Spleen (tissue), 11 donors: ENCODE data around the gene BACE1-AS. TPM values are rescaled to one million over a fixed set of nuclear protein-coding genes. Genes with fewer than 3 reads are reported as not detected.

Source experiments
- DNase-seq: peaks from one replicate; pipeline ENCODE4 v3.0.0-alpha.2; 2020
- H3K27ac ChIP-seq, 8 donors: fragments of 200-600 bp; sonication (generic) in 7 of 8; 1 replicate in 4 of 8; 2 replicates in 4 of 8; pipeline versions ENCODE4 v1.5.0 to v1.8.0; 2016 to 2021; ENCODE audit warnings: inconsistent platforms in 4 of 8, mild to moderate bottlenecking in 4 of 8, moderate library complexity in 1 of 8
- H3K27me3 ChIP-seq, 7 donors: fragments of 200-600 bp; sonication (generic) in 6 of 7; replicated peaks in 1 of 7; 1 replicate in 4 of 7; 2 replicates in 3 of 7; pipeline versions ENCODE4 v1.5.0 to v1.8.0; 2016 to 2021; ENCODE audit warnings: inconsistent platforms in 3 of 7, mild to moderate bottlenecking in 1 of 7
- H3K36me3 ChIP-seq, 6 donors: fragments of 200-600 bp; sonication (generic) in 5 of 6; 1 replicate in 4 of 6; 2 replicates in 2 of 6; pipeline versions ENCODE4 v1.5.0 to v1.8.0; 2016 to 2021; ENCODE audit warnings: inconsistent platforms in 2 of 6
- H3K4me1 ChIP-seq, 6 donors: fragments of 200-600 bp; sonication (generic) in 5 of 6; 1 replicate in 3 of 6; 2 replicates in 3 of 6; pipeline versions ENCODE4 v1.5.0 to v1.8.0; 2016 to 2021; ENCODE audit warnings: inconsistent platforms in 3 of 6
- H3K4me3 ChIP-seq, 8 donors: fragments of 200-600 bp; sonication (generic) in 7 of 8; 1 replicate in 4 of 8; 2 replicates in 4 of 8; pipeline versions ENCODE4 v1.5.0 to v1.8.0; 2016 to 2021; ENCODE audit warnings: inconsistent platforms in 4 of 8, mild to moderate bottlenecking in 4 of 8, moderate library complexity in 2 of 8
- H3K9me3 ChIP-seq, 8 donors: fragments of 200-600 bp; sonication (generic) in 7 of 8; 1 replicate in 4 of 8; 2 replicates in 4 of 8; pipeline versions ENCODE4 v1.5.0 to v1.8.0; 2016 to 2021; ENCODE audit warnings: inconsistent platforms in 4 of 8
- POLR2A ChIP-seq, 3 donors: fragments of 450-650 bp; IDR thresholded peaks; one replicate each; pipeline ENCODE4 v1.5.1; 2017; ENCODE audit warnings: antibody characterized with exemption in 3 of 3, mild to moderate bottlenecking in 1 of 3
- POLR2AphosphoS5 ChIP-seq, 3 donors: sonication (generic); formaldehyde crosslinking; IDR thresholded peaks; one replicate each; pipeline ENCODE4 v1.5.1; 2017; ENCODE audit warnings: antibody characterized with exemption in 3 of 3
- WGBS, 5 donors: extraction: QIAGEN DNeasy Blood & Tissue Kit in 3 of 5; methylation state at CpG; one replicate each; pipeline versions ENCODE4 v1.1.5 to v1.1.7; 2013 to 2018; 5-methylcytosine and 5-hydroxymethylcytosine counted together
- intact Hi-C: fragments of 100-400 bp; cut with DNase I; formaldehyde crosslinking; loops from one replicate; pipeline ENCODE4 v1.15.0; 2023; ENCODE audit warnings: low total_unique reads
- polyA plus RNA-seq, 3 donors: library from polyadenylated mRNA; stranded (reverse); fragments of 200-250 nt; gene quantifications; one replicate each; pipeline ENCODE4 v1.2.1, GENCODE V29; 2013
- total RNA-seq, 7 donors: library from RNA; depleted of rRNA in 3 of 7; stranded (reverse); fragments of >200 nt in 3 of 7; fragmentation: NEBNext Ultra II Directional in 4 of 7; extraction: Animal tissue kit (Norgen Biotek cat#: 25700) in 4 of 7; gene quantifications; one replicate each; pipeline versions ENCODE4 v1.1.0 to v1.2.1, GENCODE V29; 2016 to 2021
- TF ChIP-seq, protein P1 (sequence below), 11 experiments: fragments of 200-600 bp in 7 of 11; fragments of 450-650 bp in 4 of 11; sonication (generic) in 4 of 11; IDR thresholded peaks in 8 of 11; conservative IDR thresholded peaks in 3 of 11; 1 replicate in 7 of 11; 2 replicates in 4 of 11; pipeline versions ENCODE4 v1.4.0 to v1.8.0; 2016 to 2021; ENCODE audit warnings: antibody characterized with exemption in 11 of 11, inconsistent platforms in 4 of 11, mild to moderate bottlenecking in 1 of 11
- donor health status: healthy with polysubstance abuse.
- donor health status: DM: no; HTN: no; CAD: no; lungs with moderate emphysema.
- donor health status: DM: no; HTN: no; CAD: no.
- donor health status: Bipolar disorder and iron deficiency.
- donor health status: healthy.
- donor health status: DM: no; HTN: no; CAD: no.
- donor health status: DM: yes; HTN: yes; CAD: no.

Gene BACE1-AS
- total and polyA plus RNA-seq, 10 donors = 3.9 to 12.1 (median 8.8) TPM

DNA sequence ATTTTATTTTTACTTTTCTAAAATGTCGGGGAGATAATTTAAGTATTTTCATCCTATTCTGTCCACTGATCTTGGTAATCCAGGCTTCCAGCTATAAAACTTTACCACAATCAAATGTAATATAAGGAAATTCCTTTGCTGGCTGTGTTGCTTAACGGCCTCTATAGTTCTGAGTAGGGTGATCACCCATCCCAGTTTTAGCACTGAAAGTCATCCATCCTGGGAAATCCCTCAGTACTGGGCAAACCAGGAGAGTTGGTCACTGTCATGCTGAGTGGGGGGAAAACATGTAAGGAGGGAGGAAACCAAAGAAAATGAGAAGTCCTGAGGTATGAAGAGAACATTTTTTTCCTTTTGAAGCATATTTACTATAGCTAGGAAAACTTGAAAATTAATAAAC lies 12.8 kb upstream of the BACE1-AS start:
- Histone ChIP-seq H3K27me3 (no peaks in the 10 kb centered on the region), H3K4me3 (no peak overlapping the region), H3K27ac (no peak overlapping the region), H3K4me1 (peaks cover 0 to 3% (median 0%) of the 10 kb centered on the region in 6 donors), H3K36me3 (peaks cover 0 to 75% (median 31%) of the 10 kb centered on the region in 6 donors), H3K9me3 (no peaks in the 10 kb centered on the region)
- intact Hi-C loops = no loop called here
- TF ChIP-seq, protein P1, sequence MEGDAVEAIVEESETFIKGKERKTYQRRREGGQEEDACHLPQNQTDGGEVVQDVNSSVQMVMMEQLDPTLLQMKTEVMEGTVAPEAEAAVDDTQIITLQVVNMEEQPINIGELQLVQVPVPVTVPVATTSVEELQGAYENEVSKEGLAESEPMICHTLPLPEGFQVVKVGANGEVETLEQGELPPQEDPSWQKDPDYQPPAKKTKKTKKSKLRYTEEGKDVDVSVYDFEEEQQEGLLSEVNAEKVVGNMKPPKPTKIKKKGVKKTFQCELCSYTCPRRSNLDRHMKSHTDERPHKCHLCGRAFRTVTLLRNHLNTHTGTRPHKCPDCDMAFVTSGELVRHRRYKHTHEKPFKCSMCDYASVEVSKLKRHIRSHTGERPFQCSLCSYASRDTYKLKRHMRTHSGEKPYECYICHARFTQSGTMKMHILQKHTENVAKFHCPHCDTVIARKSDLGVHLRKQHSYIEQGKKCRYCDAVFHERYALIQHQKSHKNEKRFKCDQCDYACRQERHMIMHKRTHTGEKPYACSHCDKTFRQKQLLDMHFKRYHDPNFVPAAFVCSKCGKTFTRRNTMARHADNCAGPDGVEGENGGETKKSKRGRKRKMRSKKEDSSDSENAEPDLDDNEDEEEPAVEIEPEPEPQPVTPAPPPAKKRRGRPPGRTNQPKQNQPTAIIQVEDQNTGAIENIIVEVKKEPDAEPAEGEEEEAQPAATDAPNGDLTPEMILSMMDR (IDR thresholded peaks at IDR 0.05 in 8 of 11, conservative IDR thresholded peaks at IDR 0.05 in 3 of 11) = no peak
- TF ChIP-seq POLR2A (IDR thresholded peaks at IDR 0.05) (no peak), POLR2AphosphoS5 (IDR thresholded peaks at IDR 0.05) (no peak)
- 82 to 94% (median 85%) methylated on average over 2 of the region's 2 CpGs for WGBS, 5 donors
- no peak for DNase-seq

DNA sequence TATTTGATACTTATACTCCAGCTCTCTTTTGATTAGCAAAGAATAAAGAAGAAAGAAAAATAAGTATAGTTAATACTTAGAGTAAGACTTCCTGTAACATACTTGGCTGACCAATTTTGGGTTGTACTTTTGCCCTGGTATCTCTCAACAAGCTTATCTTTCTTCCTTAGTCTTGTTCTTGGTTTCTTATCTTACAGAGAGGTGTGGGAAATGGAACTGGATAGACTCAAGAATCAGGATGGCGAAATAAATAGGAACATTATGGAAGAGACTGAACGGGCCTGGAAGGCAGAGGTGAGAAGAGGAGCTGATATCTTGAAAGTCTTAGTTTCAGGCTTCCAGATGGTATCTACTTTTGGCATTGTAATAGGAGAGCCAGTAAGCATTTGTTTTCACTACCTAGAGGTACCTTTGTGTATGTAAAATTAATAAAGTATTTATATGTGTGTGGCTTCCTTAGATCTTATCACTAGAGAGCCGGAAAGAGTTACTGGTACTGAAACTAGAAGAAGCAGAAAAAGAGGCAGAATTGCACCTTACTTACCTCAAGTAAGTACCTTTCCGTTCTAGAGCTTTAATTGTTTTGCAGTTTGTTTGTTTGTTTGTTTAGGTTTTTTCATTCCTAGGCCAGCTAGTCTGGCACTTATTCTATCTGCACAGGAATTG lies 11.3 kb upstream of the BACE1-AS start:
- no peak for TF ChIP-seq POLR2A (IDR thresholded peaks at IDR 0.05)
- TF ChIP-seq POLR2AphosphoS5 (IDR thresholded peaks at IDR 0.05) = no peak
- TF ChIP-seq, protein P1 (IDR thresholded peaks at IDR 0.05 in 8 of 11, conservative IDR thresholded peaks at IDR 0.05 in 3 of 11) = no peak
- Histone ChIP-seq H3K27me3 (no peaks in the 10 kb centered on the region), H3K36me3 (peaks cover 0 to 80% (median 45%) of the 10 kb centered on the region in 6 donors), H3K9me3 (no peaks in the 10 kb centered on the region), H3K4me1 (peaks cover 0 to 3% (median 0%) of the 10 kb centered on the region in 6 donors), H3K4me3 (peak overlapping the region in 1 of 8 donors; percentile 8), H3K27ac (peak overlapping the region in 5 of 8 donors; percentile 5 to 66 (median 45))
- intact Hi-C loops = no loop called here
- no peak for DNase-seq
- 74 to 80% (median 78%) methylated on average over 4 of the region's 4 CpGs for WGBS, 5 donors

DNA sequence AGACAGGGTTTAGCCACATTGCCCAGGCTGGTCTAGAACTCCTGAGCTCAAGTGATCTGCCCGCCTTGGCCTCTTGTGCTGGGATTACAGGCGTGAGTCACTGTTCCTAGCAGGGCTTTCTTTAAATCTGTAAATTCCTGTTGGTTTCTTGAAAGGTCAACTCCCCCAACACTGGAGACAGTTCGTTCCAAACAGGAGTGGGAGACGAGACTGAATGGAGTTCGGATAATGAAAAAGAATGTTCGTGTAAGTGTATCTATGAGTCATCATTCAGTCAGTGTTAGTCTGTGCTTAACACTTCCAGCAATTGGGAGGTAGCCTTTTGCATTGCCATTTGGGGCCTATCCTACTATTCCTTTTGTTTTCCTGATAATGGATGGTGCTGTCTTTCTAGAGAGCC lies 10.0 kb upstream of the BACE1-AS start:
- peaks cover 0 to 81% (median 57%) of the 10 kb centered on the region in 6 donors for H3K36me3 ChIP-seq
- 86 to 97% (median 90%) methylated on average over 6 of the region's 6 CpGs for WGBS, 5 donors

DNA sequence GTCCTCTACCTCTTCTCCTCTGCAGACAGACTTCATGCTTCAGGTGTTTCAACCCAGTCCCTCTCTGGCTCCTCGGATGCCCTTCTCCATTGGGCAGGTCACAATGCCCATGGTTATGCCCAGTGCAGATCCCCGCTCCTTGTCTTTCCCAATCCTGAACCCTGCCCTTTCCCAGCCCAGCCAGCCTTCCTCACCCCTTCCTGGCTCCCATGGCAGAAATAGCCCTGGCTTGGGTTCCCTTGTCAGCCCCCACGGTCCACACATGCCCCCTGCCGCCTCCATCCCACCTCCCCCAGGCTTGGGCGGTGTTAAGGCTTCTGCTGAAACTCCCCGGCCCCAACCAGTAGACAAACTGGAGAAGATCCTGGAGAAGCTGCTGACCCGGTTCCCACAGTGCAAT lies 9.3 kb upstream of the BACE1-AS start:
- 95 to 97% (median 96%) methylated on average over 7 of the region's 7 CpGs for WGBS, 5 donors
- intact Hi-C loops = no loop called here
- H3K36me3 ChIP-seq = peaks cover 0 to 81% (median 61%) of the 10 kb centered on the region in 6 donors
- H3K27me3 ChIP-seq = no peaks in the 10 kb centered on the region
- no peaks in the 10 kb centered on the region for H3K9me3 ChIP-seq
- no peak for TF ChIP-seq POLR2A (IDR thresholded peaks at IDR 0.05)
- TF ChIP-seq, protein P1 (IDR thresholded peaks at IDR 0.05 in 8 of 11, conservative IDR thresholded peaks at IDR 0.05 in 3 of 11) = no peak
- TF ChIP-seq POLR2AphosphoS5 (IDR thresholded peaks at IDR 0.05) = no peak
- H3K27ac ChIP-seq = no peak overlapping the region
- no peak for DNase-seq
- H3K4me3 ChIP-seq = no peak overlapping the region
- H3K4me1 ChIP-seq = peaks cover 0 to 3% (median 0%) of the 10 kb centered on the region in 6 donors

More for the DNA sequence above, 10.0 kb upstream of the BACE1-AS start:
- intact Hi-C loops = no loop called here
- H3K27me3 ChIP-seq = no peaks in the 10 kb centered on the region
- H3K9me3 ChIP-seq = no peaks in the 10 kb centered on the region
- no peak overlapping the region for H3K4me3 ChIP-seq
- TF ChIP-seq, protein P1 (IDR thresholded peaks at IDR 0.05 in 8 of 11, conservative IDR thresholded peaks at IDR 0.05 in 3 of 11) = no peak
- peaks cover 0 to 3% (median 0%) of the 10 kb centered on the region in 6 donors for H3K4me1 ChIP-seq
- DNase-seq = no peak
- no peak overlapping the region for H3K27ac ChIP-seq
